ENCODE data around the gene CEP68. TPM values are rescaled to one million over a fixed set of nuclear protein-coding genes. Genes with fewer than 3 reads are reported as not detected.

CEP68 gene
- polyA plus RNA-seq, 3 donors: 5.0 to 17.2 (median 10.4) TPM

DNA sequence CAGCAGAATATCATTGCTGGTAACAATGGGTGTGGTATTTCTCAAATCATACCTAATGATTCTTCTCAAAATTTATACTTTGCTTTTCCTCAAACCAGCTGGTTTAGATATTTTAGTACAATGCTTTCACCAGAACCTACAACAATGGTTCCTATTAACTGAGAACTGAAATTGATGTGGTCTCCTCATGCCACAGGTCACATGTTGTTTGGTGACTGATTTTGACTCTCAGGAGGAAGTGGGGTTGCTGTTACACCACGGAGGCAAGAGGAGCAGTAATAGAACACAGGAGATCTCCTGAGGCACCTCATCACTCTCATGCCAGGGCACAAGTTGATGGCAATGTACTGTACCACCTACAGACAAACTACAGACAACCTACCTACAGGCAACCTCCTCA is 3.0 kb upstream of the CEP68 start:
- WGBS, 3 donors: 23 to 36% (median 27%) methylated on average over 1 of the region's 1 CpG
- no peak overlapping the region for H3K27ac ChIP-seq (ENCODE audit: low read depth, low read length)

DNA sequence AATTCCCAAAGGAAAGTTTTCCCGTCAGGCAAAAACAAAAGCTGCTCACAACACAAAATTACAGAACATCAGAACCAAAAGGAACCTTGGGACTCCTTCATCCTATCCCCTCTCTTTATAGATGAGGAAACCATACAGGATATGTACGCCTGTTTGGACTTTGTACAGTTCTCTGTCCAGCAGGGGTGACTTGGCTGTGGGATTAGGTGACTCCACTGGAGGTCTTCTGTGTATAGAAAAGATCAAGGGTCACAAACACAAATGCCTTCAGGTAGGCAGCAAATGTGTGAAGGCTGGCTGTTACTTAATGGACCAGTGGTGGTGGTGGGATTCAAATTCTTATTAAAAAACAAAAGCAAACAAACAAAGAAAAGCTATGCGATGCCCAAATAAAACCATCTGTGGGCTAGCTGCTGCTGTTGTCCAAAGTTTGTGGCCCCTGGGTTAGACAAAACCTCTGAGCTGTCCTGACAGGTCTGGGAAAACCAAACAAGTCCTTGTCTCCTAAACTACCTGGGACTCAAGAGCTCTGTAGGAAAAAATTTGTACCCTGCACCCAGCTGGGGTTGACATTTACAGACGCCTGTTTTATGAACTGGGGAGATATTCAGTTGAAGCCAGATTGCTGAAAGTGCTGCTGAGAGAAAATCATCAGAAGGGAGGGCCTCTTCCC is 1.3 kb upstream of the CEP68 start:
- WGBS, 3 donors: 74 to 83% (median 78%) methylated on average over 4 of the region's 4 CpGs
- H3K27ac ChIP-seq (ENCODE audit: low read depth, low read length): no peak overlapping the region

DNA sequence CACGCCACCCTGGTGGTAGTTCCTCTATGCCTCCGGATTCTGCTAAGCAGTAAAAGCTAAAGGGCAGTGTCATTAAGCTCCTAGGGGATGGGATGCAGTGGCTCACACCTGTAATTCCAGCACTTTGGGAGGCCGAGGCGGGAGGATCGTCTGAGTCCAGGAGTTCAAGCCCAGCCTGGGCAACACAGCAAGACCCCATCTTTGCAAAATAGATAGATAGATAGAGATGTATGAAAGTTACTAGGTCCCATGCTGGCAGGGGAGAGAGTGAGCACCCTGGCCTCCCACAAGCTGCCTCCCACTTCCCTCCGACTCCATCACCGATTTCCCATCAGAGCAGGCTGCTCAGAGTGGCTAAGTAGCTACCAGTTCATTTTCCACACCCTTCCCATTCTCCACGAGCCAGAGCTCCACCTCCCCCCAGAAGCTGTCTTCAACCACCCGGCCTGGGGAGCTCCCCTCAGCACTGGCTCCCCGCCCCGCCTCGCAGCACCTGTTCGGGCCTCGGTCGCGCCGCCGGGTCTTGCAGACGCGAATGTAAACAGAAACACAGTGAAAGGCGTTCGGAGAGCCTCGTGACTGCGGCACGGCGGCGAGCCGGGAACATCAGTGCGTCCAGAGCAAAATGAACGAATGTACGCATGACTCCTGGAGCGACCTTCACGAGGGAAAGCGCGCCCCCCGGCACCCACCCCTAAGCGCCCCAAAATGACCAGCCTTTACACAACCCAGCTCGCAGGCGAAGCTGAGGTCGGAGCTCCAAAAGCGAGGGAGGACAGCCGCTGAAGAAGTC is 598 bp upstream of the CEP68 start:
- 8 to 10% (median 8%) methylated on average over 42 of the region's 42 CpGs for WGBS, 3 donors

DNA sequence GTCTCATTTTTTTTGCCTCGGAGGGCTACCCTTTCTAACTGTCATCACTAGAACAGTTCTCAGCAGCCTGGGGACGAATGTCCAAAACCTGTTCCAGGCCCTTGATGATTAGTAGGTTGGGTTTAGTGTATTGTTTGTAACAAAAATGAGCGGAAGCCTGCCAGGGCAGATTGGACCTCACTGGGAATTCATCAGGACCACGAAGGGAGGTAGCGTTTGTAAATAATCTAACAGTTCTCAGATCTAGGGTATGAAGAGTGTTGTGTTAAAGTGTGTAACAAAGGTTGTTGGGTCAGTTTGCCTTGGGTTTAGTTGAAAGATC is 799 bp downstream of the CEP68 start:
- WGBS, 3 donors: 2 to 4% (median 4%) methylated on average over 5 of the region's 5 CpGs

More for the DNA sequence above, 598 bp upstream of the CEP68 start:
- H3K27ac ChIP-seq (ENCODE audit: low read depth, low read length): no peak overlapping the region

DNA sequence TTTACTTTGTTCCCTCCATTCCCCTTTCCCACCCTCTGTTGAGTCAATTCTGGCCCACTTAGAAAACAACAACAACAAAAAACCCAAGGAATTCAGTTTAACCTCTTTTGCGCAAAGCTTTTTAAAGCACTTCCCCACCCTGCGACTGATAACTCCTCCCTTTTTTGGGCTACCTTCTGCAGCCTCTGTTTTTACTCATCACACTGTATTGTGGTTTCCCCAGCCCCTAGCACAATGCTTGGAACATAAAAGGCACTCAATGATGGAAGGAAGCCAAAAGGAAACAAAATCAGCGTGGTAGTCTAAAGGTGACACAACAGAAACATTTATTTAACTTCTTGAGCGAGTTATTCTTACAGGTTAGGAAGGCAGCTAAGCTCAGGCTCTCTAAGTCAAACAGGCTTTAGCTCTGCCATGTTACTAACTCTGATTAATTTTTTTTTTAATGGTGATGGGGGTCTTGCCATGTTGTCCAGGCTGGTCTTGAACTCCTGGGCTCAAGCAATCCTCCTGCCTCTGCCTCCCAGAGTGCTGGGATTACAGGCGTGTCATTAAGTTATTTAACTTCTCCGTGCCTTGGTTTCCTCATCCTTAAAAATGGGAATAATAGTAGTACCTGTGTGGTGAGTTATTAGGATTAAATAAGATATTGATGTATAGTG is 1.3 kb downstream of the CEP68 start:
- WGBS, 3 donors: 39 to 55% (median 46%) methylated on average over 6 of the region's 6 CpGs
- H3K27ac ChIP-seq (ENCODE audit: low read depth, low read length): no peak overlapping the region

More for the DNA sequence above, 799 bp downstream of the CEP68 start:
- peak overlapping the region; percentile 13 for H3K27ac ChIP-seq (ENCODE audit: low read depth, low read length)

DNA sequence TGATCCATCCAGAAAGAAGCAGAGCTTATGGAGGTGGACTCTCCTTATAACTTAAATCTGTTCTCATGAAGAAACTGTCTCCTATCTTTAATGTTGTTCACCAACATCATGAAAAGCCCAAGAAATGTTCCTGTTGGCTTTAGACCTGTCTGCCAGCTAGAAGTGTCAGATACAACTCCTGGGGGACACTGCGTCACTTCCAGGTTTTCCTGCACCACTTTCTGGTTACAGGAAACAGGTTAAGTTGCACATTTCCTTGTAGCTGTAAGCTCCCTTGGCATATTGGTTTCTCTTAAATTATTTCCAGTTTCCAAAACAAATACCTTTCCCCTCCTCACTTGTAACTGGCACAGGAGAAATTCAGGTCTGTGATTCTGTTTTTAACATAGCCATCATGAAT is 2.9 kb downstream of the CEP68 start:
- 44 to 68% (median 50%) methylated on average over 1 of the region's 1 CpG for WGBS, 3 donors
- H3K27ac ChIP-seq (ENCODE audit: low read depth, low read length): no peak overlapping the region

DNA sequence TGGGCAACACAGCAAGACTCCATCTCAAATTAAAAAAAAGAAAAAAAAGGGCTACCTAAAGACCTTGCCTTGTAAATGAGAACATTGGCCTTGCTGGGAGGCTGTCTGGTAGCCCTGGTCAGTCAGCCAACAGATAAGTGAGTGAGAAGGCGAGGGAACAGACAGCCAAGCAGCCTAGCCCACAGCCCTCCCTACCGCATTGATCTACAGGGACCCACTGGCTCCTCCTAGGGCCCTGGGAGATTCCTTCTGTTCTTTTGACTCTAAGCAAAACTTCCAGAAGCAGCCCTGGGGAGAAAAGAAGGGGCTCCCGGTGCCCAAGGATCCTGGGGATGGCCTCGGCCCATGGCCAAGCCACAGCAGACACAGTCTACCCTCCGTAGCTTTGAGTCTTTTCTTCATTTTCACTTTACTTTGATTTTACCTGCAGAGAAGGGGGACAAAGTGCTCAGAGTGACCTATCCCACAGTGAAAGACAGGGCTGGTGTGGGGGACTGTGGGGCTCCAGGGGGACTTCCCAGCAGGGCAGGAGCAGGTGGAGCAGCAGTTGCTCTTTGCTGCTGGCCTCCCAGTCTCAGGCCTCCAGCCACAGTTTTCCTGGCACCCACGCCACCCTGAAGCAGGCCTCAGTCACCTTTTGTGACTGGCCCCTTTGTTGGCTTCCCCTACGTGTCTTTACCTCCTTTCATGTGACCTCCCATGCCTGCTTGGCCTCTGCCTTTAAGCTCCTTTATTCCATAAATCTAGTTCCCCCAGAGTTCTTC is 5.1 kb downstream of the CEP68 start:
- 52 to 79% (median 62%) methylated on average over 7 of the region's 7 CpGs for WGBS, 3 donors
- H3K27ac ChIP-seq (ENCODE audit: low read depth, low read length): no peak overlapping the region

DNA sequence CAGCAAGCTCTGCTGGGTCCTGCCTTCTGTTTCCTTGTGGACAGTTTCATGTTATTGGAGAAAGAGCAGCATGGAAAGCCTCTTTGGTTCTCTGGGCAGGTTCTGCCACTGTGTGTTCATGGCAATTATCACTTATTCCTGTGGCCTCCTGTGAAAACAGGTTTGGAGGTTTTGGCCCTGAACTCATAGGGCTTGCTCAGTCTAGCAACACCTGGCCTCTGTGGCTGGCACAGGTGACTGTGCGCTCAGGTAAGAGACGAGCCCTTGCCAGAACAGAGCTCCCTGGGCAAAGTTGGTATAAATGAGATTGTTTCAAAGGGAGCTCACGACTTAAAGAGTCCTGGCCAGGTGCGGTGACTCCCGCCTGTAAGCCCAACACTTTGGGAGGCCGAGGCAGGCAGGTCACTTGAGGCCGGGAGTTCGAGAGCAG is 5.7 kb downstream of the CEP68 start:
- H3K27ac ChIP-seq (ENCODE audit: low read depth, low read length): no peak overlapping the region
- WGBS, 3 donors: 59 to 97% (median 91%) methylated on average over 8 of the region's 8 CpGs

DNA sequence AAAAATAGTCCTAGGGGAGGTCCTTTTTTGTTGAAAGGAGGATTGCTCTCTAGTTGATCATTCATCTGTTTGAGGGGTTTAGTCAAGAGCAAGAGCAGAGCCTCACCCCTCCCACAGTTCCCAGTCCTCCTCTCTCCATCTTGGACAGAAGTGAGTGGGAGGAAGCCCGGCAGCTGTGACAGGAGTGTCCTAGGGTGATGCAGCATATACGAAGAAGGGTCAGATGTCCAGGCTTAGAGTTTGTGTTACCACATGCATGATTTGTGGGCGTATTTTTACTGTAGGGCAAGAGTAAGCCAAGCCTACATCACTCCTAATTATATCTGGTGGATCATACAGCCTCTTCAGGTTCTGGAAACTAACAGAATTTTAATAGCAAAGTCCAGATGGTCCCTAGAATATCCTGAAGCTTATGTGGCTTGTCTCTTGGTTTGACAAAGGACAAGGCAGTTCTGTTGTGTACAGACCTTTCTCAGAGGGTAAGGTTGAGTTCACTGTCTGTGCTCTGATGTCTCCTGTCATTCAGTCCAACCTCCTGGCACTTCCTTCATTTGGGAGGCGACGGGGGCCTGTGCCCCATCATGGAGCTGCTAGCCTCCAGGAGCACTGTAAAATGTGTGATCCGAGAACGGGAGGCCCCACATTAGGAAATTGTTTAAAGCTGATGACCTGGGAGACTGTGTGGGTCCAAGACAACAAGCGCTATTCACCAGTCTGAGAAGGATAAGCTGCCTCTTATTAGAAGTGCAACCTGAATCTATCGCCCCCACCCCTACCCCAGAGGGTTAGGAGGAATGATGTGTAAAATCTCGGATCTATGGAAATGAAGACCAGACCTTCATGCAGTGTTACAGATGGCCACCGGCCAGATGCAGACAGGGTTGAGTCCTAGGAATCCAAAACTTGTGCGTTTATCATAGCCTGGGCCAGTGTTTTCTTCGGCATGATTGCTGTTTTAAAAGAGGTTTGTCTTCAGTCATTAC is 6.9 kb downstream of the CEP68 start:
- H3K27ac ChIP-seq (ENCODE audit: low read depth, low read length): no peak overlapping the region
- WGBS, 3 donors: 53 to 80% (median 59%) methylated on average over 13 of the region's 13 CpGs

DNA sequence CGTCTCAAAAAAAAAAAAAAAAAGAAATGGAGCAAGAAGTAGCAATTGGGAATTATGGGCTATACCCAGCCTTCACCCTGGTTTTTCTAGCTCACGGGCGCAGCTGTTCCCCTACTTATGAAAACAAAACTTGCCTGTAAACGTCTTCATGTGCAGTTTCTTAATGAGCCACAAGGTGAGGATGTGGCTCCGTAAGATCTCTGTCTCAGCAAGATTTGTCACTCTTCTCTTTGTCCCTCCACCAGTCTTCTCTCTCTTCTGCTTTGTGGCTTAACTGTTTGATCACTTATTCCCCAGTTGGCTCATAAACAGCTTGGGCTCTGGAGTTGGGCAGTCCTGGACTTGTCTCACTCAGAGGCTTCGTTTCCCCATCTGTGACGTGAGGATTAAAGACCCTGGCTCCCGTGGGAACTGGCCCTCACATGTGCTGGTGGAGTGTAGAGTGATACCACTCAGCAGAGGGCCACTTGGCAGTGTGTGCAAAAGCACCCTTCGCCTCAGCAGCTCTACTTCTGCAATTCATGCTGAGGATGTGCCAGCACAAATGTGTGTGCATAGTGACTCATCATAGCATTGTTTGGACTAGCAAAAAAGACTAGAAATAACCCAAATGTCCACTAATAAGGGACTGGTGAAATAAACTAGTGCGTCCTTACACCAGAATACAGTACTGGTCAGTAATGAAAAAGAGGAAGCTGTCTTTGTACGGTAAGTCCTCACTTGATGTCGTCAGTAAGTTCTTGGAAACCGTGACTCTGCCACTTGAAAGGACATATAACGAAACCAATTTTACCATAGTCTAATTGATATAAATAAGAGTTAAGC is 8.7 kb downstream of the CEP68 start:
- 14 to 43% (median 23%) methylated on average over 14 of the region's 14 CpGs for WGBS, 3 donors
- H3K27ac ChIP-seq (ENCODE audit: low read depth, low read length): peak overlapping the region; percentile 29

DNA sequence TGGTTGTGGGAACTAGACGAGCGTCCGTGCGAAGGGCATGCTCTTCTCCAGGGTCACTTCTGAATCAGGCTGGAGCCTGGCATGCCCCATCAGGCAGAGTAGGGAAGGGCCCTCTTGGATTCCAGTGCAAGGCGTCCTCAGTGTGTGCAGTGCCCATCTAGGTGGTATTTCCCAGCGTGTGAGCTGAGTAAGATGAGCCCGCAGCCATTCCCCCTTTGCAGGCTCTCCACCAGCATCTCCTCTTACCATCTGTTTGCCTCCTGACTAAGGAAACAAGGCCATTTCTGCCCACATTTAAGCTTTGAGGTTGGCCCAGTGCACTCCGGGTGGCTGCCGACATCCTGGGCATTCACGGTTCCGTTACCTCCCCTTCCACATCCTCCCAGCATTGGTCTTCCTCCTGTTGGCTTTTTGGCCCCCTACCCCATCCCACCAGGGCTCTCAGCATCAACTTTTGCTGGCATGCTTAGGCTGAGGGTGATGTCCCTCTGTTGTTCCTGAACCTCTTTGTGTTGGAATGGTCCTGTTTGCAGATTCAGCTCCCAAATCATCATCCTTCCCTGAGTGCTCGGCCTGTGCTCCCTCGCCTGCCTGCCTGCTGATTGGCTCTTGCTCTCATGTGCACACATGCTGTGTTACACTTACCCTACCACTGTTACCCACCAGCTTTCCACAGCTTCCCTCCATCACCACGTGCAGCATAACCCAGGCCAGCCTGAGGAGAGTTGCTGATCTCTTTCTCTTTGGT is 11.8 kb downstream of the CEP68 start:
- 62 to 74% (median 71%) methylated on average over 14 of the region's 14 CpGs for WGBS, 3 donors
- no peak overlapping the region for H3K27ac ChIP-seq (ENCODE audit: low read depth, low read length)

DNA sequence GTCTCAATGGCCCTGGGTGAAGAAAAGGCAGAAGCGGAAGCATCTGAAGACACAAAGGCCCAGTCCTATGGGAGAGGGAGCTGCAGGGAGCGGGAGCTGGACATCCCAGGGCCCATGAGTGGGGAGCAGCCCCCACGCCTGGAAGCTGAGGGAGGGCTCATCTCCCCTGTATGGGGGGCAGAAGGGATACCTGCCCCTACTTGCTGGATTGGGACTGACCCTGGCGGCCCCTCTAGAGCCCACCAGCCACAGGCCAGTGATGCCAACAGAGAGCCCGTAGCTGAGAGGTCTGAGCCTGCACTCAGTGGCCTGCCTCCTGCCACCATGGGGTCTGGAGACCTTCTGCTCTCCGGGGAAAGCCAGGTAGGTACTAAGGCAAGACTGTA is 13.2 kb downstream of the CEP68 start:
- no peak overlapping the region for H3K27ac ChIP-seq (ENCODE audit: low read depth, low read length)
- 80 to 86% (median 84%) methylated on average over 6 of the region's 6 CpGs for WGBS, 3 donors

DNA sequence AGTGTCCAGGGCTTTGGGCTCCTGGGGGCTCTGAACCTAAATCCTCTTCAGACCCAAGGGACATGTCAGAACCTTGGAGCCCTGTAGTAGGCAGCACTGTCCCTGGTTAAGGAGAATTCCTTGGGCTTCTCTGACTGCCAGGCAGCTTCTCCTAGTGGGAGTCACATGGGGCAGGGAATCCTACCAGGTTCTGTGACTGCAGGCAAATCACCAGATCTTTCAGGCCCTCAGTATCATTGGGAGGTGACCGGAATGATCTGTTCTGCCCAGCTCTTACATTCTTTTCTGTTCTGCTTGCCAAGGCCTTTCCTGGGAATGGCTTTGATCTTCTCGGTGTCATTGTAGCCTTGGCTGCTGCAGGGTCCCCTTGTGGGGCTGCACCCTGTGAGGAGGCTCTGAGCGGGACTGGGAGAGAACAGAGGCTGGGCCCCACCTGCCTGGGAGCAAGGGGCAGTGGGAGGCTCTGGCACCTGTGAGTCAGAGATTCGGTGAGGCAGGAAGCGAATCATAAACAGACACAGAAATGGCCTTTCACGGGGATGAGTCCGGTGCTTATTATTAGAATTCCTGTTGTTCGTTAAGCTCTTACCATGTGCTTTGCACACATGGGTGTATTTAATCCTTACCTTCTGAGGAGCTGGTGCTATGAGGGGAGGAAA is 14.1 kb downstream of the CEP68 start:
- H3K27ac ChIP-seq (ENCODE audit: low read depth, low read length): no peak overlapping the region
- WGBS, 3 donors: 52 to 68% (median 57%) methylated on average over 8 of the region's 8 CpGs

DNA sequence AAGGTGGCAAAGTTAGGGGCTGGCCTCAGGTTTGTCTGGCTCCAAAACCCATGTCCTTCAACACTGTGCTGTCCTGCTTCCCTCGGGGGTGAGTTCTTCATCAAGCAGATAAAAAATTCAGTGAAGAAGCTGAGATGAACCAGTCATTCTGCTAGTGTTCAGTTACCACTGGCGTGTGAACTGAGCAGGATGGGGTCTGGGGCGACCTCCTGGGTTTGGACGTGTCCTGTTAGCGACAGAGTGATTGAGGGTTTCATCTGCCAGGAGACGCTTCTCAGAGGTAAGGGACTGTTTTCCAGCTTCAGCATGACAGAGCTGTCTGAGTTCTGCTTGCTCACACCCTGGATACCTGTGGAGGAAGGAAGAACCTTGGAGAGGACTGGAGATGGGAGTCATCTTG is 14.6 kb downstream of the CEP68 start:
- 82 to 89% (median 83%) methylated on average over 6 of the region's 6 CpGs for WGBS, 3 donors
- no peak overlapping the region for H3K27ac ChIP-seq (ENCODE audit: low read depth, low read length)

DNA sequence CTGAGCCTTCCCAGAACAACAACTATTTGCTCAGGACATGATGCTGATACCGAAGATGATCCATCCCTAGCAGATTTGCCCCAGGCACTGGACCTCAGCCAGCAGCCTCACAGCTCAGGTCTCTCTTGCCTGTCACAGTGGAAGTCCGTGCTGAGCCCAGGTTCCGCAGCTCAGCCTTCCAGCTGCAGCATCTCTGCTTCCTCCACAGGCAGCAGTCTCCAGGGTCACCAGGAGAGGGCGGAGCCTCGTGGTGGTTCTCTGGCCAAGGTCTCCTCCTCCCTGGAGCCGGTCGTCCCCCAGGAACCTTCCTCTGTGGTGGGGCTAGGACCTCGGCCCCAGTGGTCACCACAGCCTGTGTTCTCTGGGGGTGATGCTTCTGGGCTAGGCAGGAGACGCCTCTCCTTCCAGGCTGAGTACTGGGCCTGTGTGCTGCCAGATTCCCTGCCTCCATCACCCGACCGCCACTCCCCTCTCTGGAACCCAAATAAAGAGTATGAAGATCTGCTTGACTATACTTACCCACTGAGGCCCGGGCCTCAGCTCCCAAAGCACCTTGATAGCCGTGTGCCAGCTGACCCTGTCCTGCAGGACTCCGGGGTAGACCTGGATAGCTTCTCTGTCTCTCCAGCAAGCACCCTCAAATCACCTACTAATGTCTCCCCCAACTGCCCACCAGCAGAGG is 15.4 kb downstream of the CEP68 start:
- WGBS, 3 donors: 63 to 81% (median 77%) methylated on average over 13 to 14 of the region's 14 CpGs

More for the DNA sequence above, 15.4 kb downstream of the CEP68 start:
- no peak overlapping the region for H3K27ac ChIP-seq (ENCODE audit: low read depth, low read length)

All from adipose tissue (tissue), 3 donors.